ENCODE data around the gene MYO7B.

DNA sequence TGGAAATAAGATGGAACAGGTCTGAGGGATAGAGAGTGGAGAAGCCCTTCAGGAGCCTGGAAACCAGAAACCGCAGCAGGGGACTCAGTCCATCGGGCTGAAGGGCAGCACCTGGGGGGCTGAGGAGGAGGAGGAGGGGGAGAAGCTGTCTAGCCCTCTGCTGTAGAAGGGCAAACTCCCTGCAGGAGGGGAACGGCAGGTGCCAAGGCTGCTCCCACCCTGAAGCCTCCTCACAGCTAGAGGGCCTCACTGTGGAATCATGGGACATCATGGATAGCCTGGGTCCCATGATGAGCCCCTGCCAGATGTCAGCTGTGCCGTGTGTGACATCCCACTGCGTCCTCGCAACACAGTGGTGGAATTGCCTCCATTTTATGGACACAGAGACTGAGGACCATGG lies 435 bp downstream of the MYO7B start:
- TF ChIP-seq POLR2A (IDR thresholded peaks at IDR 0.05) (no peak), CTCF (IDR thresholded peaks at IDR 0.05) (no peak)

All from tibial nerve (tissue), 3 donors.